HepG2 (cell line): Measurements from ENCODE around the gene TIMM9. TPM values are rescaled to one million over a fixed set of nuclear protein-coding genes. Genes with fewer than 3 reads are reported as not detected.

ENCODE experiments used
- AKAP8 ChIP-seq: sonication (generic); formaldehyde crosslinking; IDR thresholded peaks from 2 replicates; pipeline ENCODE4 v1.5.1; 2020; ENCODE audit warnings: mild to moderate bottlenecking, missing genetic modification reagents
- ARHGAP35 ChIP-seq: sonication (generic); formaldehyde crosslinking; IDR thresholded peaks from 2 replicates; pipeline ENCODE4 v1.9.0; 2022; ENCODE audit warnings: mild to moderate bottlenecking, inconsistent platforms, moderate library complexity, missing genetic modification reagents, borderline replicate concordance
- CBFB ChIP-seq: sonication (generic); formaldehyde crosslinking; IDR thresholded peaks from 2 replicates; pipeline ENCODE4 v1.4.0; 2020; ENCODE audit warnings: missing genetic modification reagents
- DRAP1 ChIP-seq: IDR thresholded peaks from 2 replicates; pipeline ENCODE4 v1.6.1; 2016; ENCODE audit warnings: missing genetic modification reagents, missing compliant biosample characterization
- ESRRA ChIP-seq: sonication (generic); formaldehyde crosslinking; IDR thresholded peaks from 2 replicates; pipeline ENCODE4 v1.5.1; 2020; ENCODE audit warnings: mild to moderate bottlenecking, low read depth, missing genetic modification reagents
- FOXC1 ChIP-seq: sonication (generic); formaldehyde crosslinking; IDR thresholded peaks from 2 replicates; pipeline ENCODE4 v1.8.0; 2022; ENCODE audit warnings: mild to moderate bottlenecking, missing genetic modification reagents, borderline replicate concordance
- HOXD1 ChIP-seq: sonication (generic); formaldehyde crosslinking; IDR thresholded peaks from 2 replicates; pipeline ENCODE4 v1.5.0; 2020; ENCODE audit warnings: missing genetic modification reagents
- ISX ChIP-seq: sonication (generic); formaldehyde crosslinking; conservative IDR thresholded peaks from 2 replicates; pipeline ENCODE4 v1.5.0; 2020; ENCODE audit warnings: missing genetic modification reagents
- KDM2A ChIP-seq: sonication (generic); formaldehyde crosslinking; IDR thresholded peaks from 2 replicates; pipeline ENCODE4 v1.4.0; 2020; ENCODE audit warnings: low read depth, missing genetic modification reagents, borderline replicate concordance
- MIER3 ChIP-seq: IDR thresholded peaks from 2 replicates; pipeline ENCODE4 v1.6.1; 2016; ENCODE audit warnings: missing compliant biosample characterization, borderline replicate concordance
- NR0B2 ChIP-seq: sonication (generic); formaldehyde crosslinking; IDR thresholded peaks from 2 replicates; pipeline ENCODE4 v1.4.0; 2020; ENCODE audit warnings: mild to moderate bottlenecking, missing genetic modification reagents
- NR2C2 ChIP-seq: sonication (generic); formaldehyde crosslinking; IDR thresholded peaks from 2 replicates; pipeline ENCODE4 v1.4.0; 2020; ENCODE audit warnings: missing genetic modification reagents, mild to moderate bottlenecking, moderate library complexity, borderline replicate concordance
- RBM39 ChIP-seq: fragments of 200-400 bp; formaldehyde crosslinking; IDR thresholded peaks from one replicate; pipeline ENCODE4 v1.6.1; 2018; ENCODE audit warnings: antibody characterized with exemption, mild to moderate bottlenecking, low read depth, low read length; ENCODE audit not compliant: poor library complexity, severe bottlenecking
- SIN3A ChIP-seq: IDR thresholded peaks from 2 replicates; pipeline ENCODE4 v1.6.1; 2011; ENCODE audit warnings: low read depth, mild to moderate bottlenecking, control low read depth, low read length, borderline replicate concordance
- SOX13 ChIP-seq, 3 experiments: fragments of 450-650 bp in 1 of 3; sonication (generic) in 1 of 3; formaldehyde crosslinking in 1 of 3; IDR thresholded peaks in 2 of 3; conservative IDR thresholded peaks in 1 of 3; 2 replicates each; pipeline versions ENCODE4 v1.5.0 to v1.6.1; 2016 to 2020; ENCODE audit warnings: antibody characterized with exemption in 1 of 3, mild to moderate bottlenecking in 1 of 3, missing compliant biosample characterization in 1 of 3, missing genetic modification reagents in 1 of 3, moderate library complexity in 1 of 3
- SP1 ChIP-seq, 2 experiments: fragments of 450-650 bp in 1 of 2; sonication (generic) in 1 of 2; formaldehyde crosslinking in 1 of 2; IDR thresholded peaks; 2 replicates each; pipeline versions ENCODE4 v1.4.0 to v1.6.1; 2016 to 2020; ENCODE audit warnings: missing genetic modification reagents in 1 of 2
- ZBTB10 ChIP-seq: sonication (generic); formaldehyde crosslinking; IDR thresholded peaks from 2 replicates; pipeline ENCODE4 v1.4.0; 2020; ENCODE audit warnings: missing genetic modification reagents, borderline replicate concordance
- ZFP36L2 ChIP-seq: sonication (generic); formaldehyde crosslinking; IDR thresholded peaks from 2 replicates; pipeline ENCODE4 v1.4.0; 2020; ENCODE audit warnings: missing genetic modification reagents
- ZNF333 ChIP-seq: sonication (generic); formaldehyde crosslinking; IDR thresholded peaks from 2 replicates; pipeline ENCODE4 v1.4.0; 2020; ENCODE audit warnings: mild to moderate bottlenecking, missing genetic modification reagents, borderline replicate concordance
- ZNF335 ChIP-seq: sonication (generic); formaldehyde crosslinking; IDR thresholded peaks from 2 replicates; pipeline ENCODE4 v1.4.0; 2020; ENCODE audit warnings: missing genetic modification reagents
- ZNF501 ChIP-seq: sonication (generic); formaldehyde crosslinking; IDR thresholded peaks from 2 replicates; pipeline ENCODE4 v1.5.1; 2020; ENCODE audit warnings: mild to moderate bottlenecking, moderate library complexity, missing genetic modification reagents
- ZNF510 ChIP-seq: sonication (generic); formaldehyde crosslinking; IDR thresholded peaks from 2 replicates; pipeline ENCODE4 v1.4.0; 2020; ENCODE audit warnings: low read depth, mild to moderate bottlenecking, missing genetic modification reagents
- ZNF543 ChIP-seq: sonication (generic); formaldehyde crosslinking; IDR thresholded peaks from 2 replicates; pipeline ENCODE4 v1.4.0; 2020; ENCODE audit warnings: mild to moderate bottlenecking, missing genetic modification reagents
- ZNF746 ChIP-seq: sonication (generic); formaldehyde crosslinking; IDR thresholded peaks from 2 replicates; pipeline ENCODE4 v1.8.0; 2022; ENCODE audit warnings: mild to moderate bottlenecking, missing genetic modification reagents
- ZNF816 ChIP-seq: sonication (generic); formaldehyde crosslinking; IDR thresholded peaks from 2 replicates; pipeline ENCODE4 v1.8.0; 2022; ENCODE audit warnings: missing genetic modification reagents, mild to moderate bottlenecking, borderline replicate concordance
- polyA plus RNA-seq, 8 experiments: library from polyadenylated mRNA; depleted of rRNA in 3 of 8; stranded (reverse) in 7 of 8; unstranded in 1 of 8; fragments of >200 nt; fragmentation: Illumina TruSeq in 4 of 8; extraction: Trizol in 4 of 8; gene quantifications; 2 replicates each; pipeline versions ENCODE4 v1.2.1 to v1.2.3, GENCODE V29; 2011 to 2016; ENCODE audit warnings: low read depth in 4 of 8, missing spikeins in 1 of 8, mixed read lengths in 1 of 8; ENCODE audit not compliant: insufficient read depth in 1 of 8
- total RNA-seq, 5 experiments: library from RNA; depleted of rRNA; stranded (reverse); fragments of >200 nt; fragmentation: Illumina TruSeq; extraction: Trizol; gene quantifications; 2 replicates each; pipeline ENCODE4 v1.2.3, GENCODE V29; 2016; ENCODE audit warnings: low read depth in 1 of 5

TIMM9 gene
- total and polyA plus RNA-seq, 2 of the 13 experiments (the other 11 are each of a cell fraction or from before 2014, with no cell fraction given), result 30.5 to 42.5 TPM

GRCh38 chr14:58426670-58427280, 556 bp downstream of the TIMM9 start (continued):
- TF ChIP-seq ZNF510, result 0 out of 2 replicates have a peak, but pooled peaks have one; percentile 13
- no peak for TF ChIP-seq DRAP1 (CRISPR knock-in tag)
- no peak for TF ChIP-seq AKAP8 (CRISPR knock-in tag)
- TF ChIP-seq NR2C2 (CRISPR knock-in tag), result no peak
- no peak for TF ChIP-seq HOXD1 (CRISPR knock-in tag)
- 0 out of 2 replicates have a peak, but pooled peaks have one; percentile 59 for TF ChIP-seq NR0B2
- peak; percentile 56 for TF ChIP-seq ZNF543
- TF ChIP-seq SP1 (IDR thresholded peaks at IDR 0.05), result no peak
- TF ChIP-seq SP1 (CRISPR knock-in tag; IDR thresholded peaks at IDR 0.05), result no peak; the same call in 1 of the 2 replicates
- no peak for TF ChIP-seq ARHGAP35 (CRISPR knock-in tag)
- TF ChIP-seq ZNF335 (CRISPR knock-in tag), result no peak
- TF ChIP-seq CBFB (CRISPR knock-in tag), result no peak
- TF ChIP-seq MIER3 (CRISPR knock-in tag), result no peak
- peak; percentile 63; the same call in 1 of the 2 replicates for TF ChIP-seq ZNF501
- TF ChIP-seq ISX (CRISPR knock-in tag), result 0 out of 2 replicates have a peak, but pooled peaks have one; percentile 39
- peak; percentile 79 for TF ChIP-seq SIN3A
- no peak for TF ChIP-seq ZFP36L2 (CRISPR knock-in tag)
- TF ChIP-seq ZNF333, result no peak
- no peak for TF ChIP-seq ZNF746 (CRISPR knock-in tag)
- TF ChIP-seq KDM2A (CRISPR knock-in tag), result peak; percentile 35; the same call in 1 of the 2 replicates
- no peak for TF ChIP-seq SOX13 (IDR thresholded peaks at IDR 0.05)
- no peak for TF ChIP-seq SOX13 (CRISPR knock-in tag; conservative IDR thresholded peaks at IDR 0.05 in 1 of 2, IDR thresholded peaks at IDR 0.05 in 1 of 2)
- TF ChIP-seq FOXC1 (CRISPR knock-in tag), result no peak
- peak; percentile 69; the same call in 1 of the 2 replicates for TF ChIP-seq ZNF816 (CRISPR knock-in tag)
- TF ChIP-seq RBM39, result no peak
- TF ChIP-seq ESRRA (CRISPR knock-in tag), result no peak
- peak; percentile 63; the same call in 1 of the 2 replicates for TF ChIP-seq ZBTB10 (CRISPR knock-in tag)
